HFFc6 (cell line): Measurements from ENCODE around the gene RBM43. TPM values are rescaled to one million over a fixed set of nuclear protein-coding genes. Genes with fewer than 3 reads are reported as not detected.
"Not testable (repeated sequence)": the region's sequence is repeated elsewhere in the genome, so short reads cannot be mapped to it uniquely, and the experiment has no call there.

Experiments used
- DNase-seq: peaks from one replicate; pipeline ENCODE4 v3.0.0-alpha.2; 2018
- H3K27ac Mint-ChIP-seq: 2 replicates; pipeline ENCODE4 v1.8.0; 2020; ENCODE audit warnings: mild to moderate bottlenecking, mixed read lengths
- H3K27me3 Mint-ChIP-seq: 2 replicates; pipeline ENCODE4 v1.8.0; 2021; ENCODE audit warnings: mild to moderate bottlenecking, moderate library complexity, mixed read lengths; ENCODE audit not compliant: insufficient read depth
- H3K36me3 Mint-ChIP-seq: 2 replicates; pipeline ENCODE4 v1.8.0; 2021; ENCODE audit warnings: low read depth, mixed read lengths
- H3K4me1 Mint-ChIP-seq: 2 replicates; pipeline ENCODE4 v1.8.0; 2020; ENCODE audit warnings: low read depth, mixed read lengths
- H3K4me3 Mint-ChIP-seq: 2 replicates; pipeline ENCODE4 v1.8.0; 2020; ENCODE audit warnings: mild to moderate bottlenecking, moderate library complexity, mixed read lengths
- H3K9me3 Mint-ChIP-seq: 2 replicates; pipeline ENCODE4 v1.8.0; 2020; ENCODE audit warnings: mild to moderate bottlenecking, mixed read lengths
- CTCF ChIP-seq: fragments of 200-600 bp; sonication (generic); IDR thresholded peaks from 2 replicates; pipeline ENCODE4 v1.5.0; 2021; ENCODE audit warnings: antibody characterized with exemption, mild to moderate bottlenecking
- long read RNA-seq: library from polyadenylated mRNA; unstranded; transcript quantifications from one replicate; pipeline ENCODE4 v2.0.0, GENCODE V29; 2019
- total RNA-seq, 6 experiments: library from RNA; stranded (reverse); fragmentation: NEBNext Ultra II Directional; extraction: Animal tissue kit (Norgen Biotek cat#: 25700); gene quantifications; 2 replicates in 1 of 6; 3 replicates in 5 of 6; pipeline ENCODE4 v1.2.3, GENCODE V29; 2021

The RBM43 gene
- total RNA-seq = 1 to 10 TPM; 3.8 to 8.2 (median 6.4) TPM
- long read RNA-seq, full-length matches to known transcripts = 2 of 4 reads
- long read RNA-seq, partial matches to known transcripts = 2 of 4 reads
- long read RNA-seq, other reads (novel, unspliced or antisense) = 0 of 4 reads

GRCh38 chr2:151261231-151261976 lies at the start of gene RBM43:
Gene RBM43, minus strand, starts transcription at chr2:151261863. Its CDS starts 136 bp downstream, at chr2:151261727.
- peak; percentile 18; the same call in 1 of the 2 replicates for TF ChIP-seq CTCF
- Mint-ChIP-seq H3K4me3 (peak within 1 kb of the TSS; percentile 95), H3K9me3 (no peaks in the 10 kb centered on the region), H3K36me3 (no peaks in the 10 kb centered on the region), H3K4me1 (peaks cover 58% of the 10 kb centered on the region), H3K27me3 (no peaks in the 10 kb centered on the region; the same call in 1 of the 2 replicates), H3K27ac (peak within 1 kb of the TSS; percentile 98)
- DNase-seq = peak; percentile 90

- not testable (repeated sequence) for H3K27ac Mint-ChIP-seq, H3K36me3 Mint-ChIP-seq, H3K27me3 Mint-ChIP-seq, DNase-seq, H3K4me3 Mint-ChIP-seq, H3K9me3 Mint-ChIP-seq
- peaks cover 15% of the 10 kb centered on the region for H3K4me1 Mint-ChIP-seq
Measured at GRCh38 chr2:151310313-151310712, 48.6 kb upstream of the RBM43 start.

GRCh38 chr2:151306621-151307020 lies 45.0 kb upstream of the RBM43 start:
- TF ChIP-seq CTCF = no peak

GRCh38 chr2:151305129-151305691 lies 43.5 kb upstream of the RBM43 start:
- no peak overlapping the region for H3K27ac Mint-ChIP-seq
- H3K9me3 Mint-ChIP-seq = no peaks in the 10 kb centered on the region
- peaks cover 6% of the 10 kb centered on the region; the same call in 1 of the 2 replicates for H3K27me3 Mint-ChIP-seq
- no peak for TF ChIP-seq CTCF
- peaks cover 31% of the 10 kb centered on the region for H3K4me1 Mint-ChIP-seq
- H3K36me3 Mint-ChIP-seq = no peaks in the 10 kb centered on the region
- no peak overlapping the region for H3K4me3 Mint-ChIP-seq
- DNase-seq = no peak

More at GRCh38 chr2:151306621-151307020, 45.0 kb upstream of the RBM43 start:
- Mint-ChIP-seq H3K4me3 (no peak overlapping the region), H3K9me3 (no peaks in the 10 kb centered on the region), H3K27ac (no peak overlapping the region), H3K4me1 (peaks cover 29% of the 10 kb centered on the region), H3K36me3 (no peaks in the 10 kb centered on the region), H3K27me3 (peaks cover 6% of the 10 kb centered on the region; the same call in 1 of the 2 replicates)
- DNase-seq = peak; percentile 58

GRCh38 chr2:151302879-151303278 lies 41.2 kb upstream of the RBM43 start:
- peak overlapping the region; percentile 27; the same call in 1 of the 2 replicates for H3K27ac Mint-ChIP-seq
- peak; percentile 44 for DNase-seq
- peaks cover 43% of the 10 kb centered on the region for H3K4me1 Mint-ChIP-seq
- no peaks in the 10 kb centered on the region for H3K36me3 Mint-ChIP-seq
- no peaks in the 10 kb centered on the region for H3K9me3 Mint-ChIP-seq
- no peak overlapping the region for H3K4me3 Mint-ChIP-seq
- H3K27me3 Mint-ChIP-seq = peaks cover 1% of the 10 kb centered on the region; the same call in 1 of the 2 replicates
- no peak for TF ChIP-seq CTCF

GRCh38 chr2:151302404-151302803 lies 40.7 kb upstream of the RBM43 start:
- Mint-ChIP-seq H3K4me1 (peaks cover 41% of the 10 kb centered on the region), H3K27me3 (no peaks in the 10 kb centered on the region), H3K36me3 (no peaks in the 10 kb centered on the region), H3K9me3 (no peaks in the 10 kb centered on the region), H3K27ac (no peak overlapping the region), H3K4me3 (no peak overlapping the region)
- DNase-seq = no peak
- TF ChIP-seq CTCF = no peak
